Mesothelial cell of epicardium (in vitro differentiated cells): ENCODE results near the gene MYOM1. TPM values are rescaled to one million over a fixed set of nuclear protein-coding genes. Genes with fewer than 3 reads are reported as not detected.

Source experiments
- DNase-seq, 2 experiments: peaks; one replicate each; pipeline ENCODE4 v3.0.0; 2021; ENCODE audit warnings: low spot score in 2 of 2; ENCODE audit not compliant: unreplicated experiment in 2 of 2
- H3K27ac Mint-ChIP-seq: 2 replicates; pipeline ENCODE4 v1.8.0; 2021; ENCODE audit warnings: mixed read lengths
- H3K27me3 Mint-ChIP-seq: 2 replicates; pipeline ENCODE4 v1.8.0; 2021; ENCODE audit warnings: low read depth, mixed read lengths
- H3K36me3 Mint-ChIP-seq: 2 replicates; pipeline ENCODE4 v1.8.0; 2021; ENCODE audit warnings: mixed read lengths
- H3K4me1 Mint-ChIP-seq: 2 replicates; pipeline ENCODE4 v1.8.0; 2021; ENCODE audit warnings: mixed read lengths
- H3K4me3 Mint-ChIP-seq: 2 replicates; pipeline ENCODE4 v1.8.0; 2021; ENCODE audit warnings: mild to moderate bottlenecking, moderate library complexity, mixed read lengths
- H3K9me3 Mint-ChIP-seq: 2 replicates; pipeline ENCODE4 v1.8.0; 2021; ENCODE audit warnings: mixed read lengths
- total RNA-seq: library from RNA; stranded (reverse); gene quantifications from 3 replicates; pipeline ENCODE4 v1.2.1, GENCODE V29; 2021
- TF ChIP-seq, protein P1 (sequence below): fragments of 200-600 bp; sonication (generic); IDR thresholded peaks from one replicate; pipeline ENCODE4 v1.5.0; 2021; ENCODE audit warnings: antibody characterized with exemption; ENCODE audit not compliant: unreplicated experiment

MYOM1 gene
- total RNA-seq = 1.2 to 2.8 TPM (median 2.1 TPM) in 3 replicates

DNA sequence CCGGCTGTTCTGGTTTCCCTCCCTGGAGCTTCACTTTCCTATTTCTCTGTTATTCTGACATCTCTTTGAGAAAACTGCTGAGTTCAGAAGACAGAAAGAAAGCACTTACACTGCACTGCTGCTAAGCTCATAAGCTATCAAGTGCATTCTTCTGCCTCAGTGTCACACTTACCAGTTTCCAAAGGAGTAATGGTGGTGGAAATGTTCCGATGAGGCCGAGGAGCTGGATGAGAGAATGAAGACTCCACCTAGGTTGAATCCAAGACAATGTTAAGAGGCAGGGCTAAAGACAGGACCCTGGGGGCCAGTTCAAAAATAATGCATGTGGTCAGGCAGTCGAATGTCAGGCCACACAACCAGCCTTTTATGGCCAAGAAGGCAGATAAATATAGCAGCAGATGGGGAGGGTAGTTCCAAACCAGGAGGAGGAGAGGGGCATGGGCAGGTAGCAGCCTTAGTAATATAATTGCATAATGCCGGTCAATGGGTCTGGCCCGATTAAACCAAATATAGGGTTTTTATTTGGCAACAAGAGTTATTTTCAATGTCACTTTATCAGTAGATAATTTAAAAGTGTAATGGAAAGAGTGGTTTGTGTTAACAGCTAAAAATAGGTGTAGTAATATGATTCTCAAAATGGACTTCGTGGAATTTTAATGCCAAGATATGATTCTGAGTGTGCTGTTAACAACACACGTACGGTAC is at the start of gene MYOM1:
Gene MYOM1, minus strand, starts transcription at position 338 of the 705 bp plus-strand sequence. CDS start 4,745 bp downstream, outside the sequence.
- peaks cover 29% of the 10 kb centered on the region for H3K4me1 Mint-ChIP-seq
- DNase-seq = no peak
- no peak within 1 kb of the TSS for H3K4me3 Mint-ChIP-seq
- peak within 1 kb of the TSS; percentile 9 for H3K27ac Mint-ChIP-seq
- H3K36me3 Mint-ChIP-seq = no peaks in the 10 kb centered on the region
- no peaks in the 10 kb centered on the region for H3K27me3 Mint-ChIP-seq
- H3K9me3 Mint-ChIP-seq = peaks cover 9% of the 10 kb centered on the region
- TF ChIP-seq, protein P1, sequence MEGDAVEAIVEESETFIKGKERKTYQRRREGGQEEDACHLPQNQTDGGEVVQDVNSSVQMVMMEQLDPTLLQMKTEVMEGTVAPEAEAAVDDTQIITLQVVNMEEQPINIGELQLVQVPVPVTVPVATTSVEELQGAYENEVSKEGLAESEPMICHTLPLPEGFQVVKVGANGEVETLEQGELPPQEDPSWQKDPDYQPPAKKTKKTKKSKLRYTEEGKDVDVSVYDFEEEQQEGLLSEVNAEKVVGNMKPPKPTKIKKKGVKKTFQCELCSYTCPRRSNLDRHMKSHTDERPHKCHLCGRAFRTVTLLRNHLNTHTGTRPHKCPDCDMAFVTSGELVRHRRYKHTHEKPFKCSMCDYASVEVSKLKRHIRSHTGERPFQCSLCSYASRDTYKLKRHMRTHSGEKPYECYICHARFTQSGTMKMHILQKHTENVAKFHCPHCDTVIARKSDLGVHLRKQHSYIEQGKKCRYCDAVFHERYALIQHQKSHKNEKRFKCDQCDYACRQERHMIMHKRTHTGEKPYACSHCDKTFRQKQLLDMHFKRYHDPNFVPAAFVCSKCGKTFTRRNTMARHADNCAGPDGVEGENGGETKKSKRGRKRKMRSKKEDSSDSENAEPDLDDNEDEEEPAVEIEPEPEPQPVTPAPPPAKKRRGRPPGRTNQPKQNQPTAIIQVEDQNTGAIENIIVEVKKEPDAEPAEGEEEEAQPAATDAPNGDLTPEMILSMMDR = no peak

DNA sequence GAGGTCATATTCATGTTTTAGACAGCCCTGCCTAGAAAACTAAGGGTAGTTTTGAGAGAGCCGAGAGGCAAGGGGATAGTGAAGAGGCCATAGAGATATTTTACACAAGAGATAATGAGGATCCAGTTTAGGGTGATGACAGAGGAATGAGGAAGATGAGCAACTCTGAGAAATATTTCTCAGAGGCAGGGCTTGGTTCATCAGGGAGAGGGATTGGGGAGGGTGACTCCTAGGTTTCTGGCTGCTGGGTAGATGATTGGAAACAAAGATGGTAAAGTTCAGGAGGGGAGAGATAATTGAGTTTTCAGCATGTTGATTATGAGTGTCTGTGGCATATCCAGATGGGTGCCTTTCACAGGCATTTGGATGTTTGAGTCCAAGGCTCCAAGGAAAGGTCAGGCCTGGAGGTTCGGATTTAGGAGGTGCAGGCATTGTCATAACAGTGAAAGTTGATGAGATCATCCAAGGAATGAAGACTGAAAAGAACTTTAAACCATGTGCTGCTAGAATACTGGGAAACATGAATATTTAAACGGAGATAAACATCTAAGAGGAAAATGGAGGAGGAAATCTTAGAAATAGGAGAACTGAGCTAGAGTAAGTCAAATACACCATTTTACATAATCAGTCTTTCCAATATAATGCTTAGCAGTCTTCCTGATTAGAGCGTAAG is 49.6 kb upstream of the MYOM1 start:
- Mint-ChIP-seq H3K27me3 (no peaks in the 10 kb centered on the region), H3K4me3 (no peak overlapping the region), H3K27ac (peak overlapping the region; percentile 22), H3K4me1 (peaks cover 31% of the 10 kb centered on the region), H3K36me3 (peaks cover 12% of the 10 kb centered on the region), H3K9me3 (no peaks in the 10 kb centered on the region)
- no peak for DNase-seq
- TF ChIP-seq, protein P1 = no peak

DNA sequence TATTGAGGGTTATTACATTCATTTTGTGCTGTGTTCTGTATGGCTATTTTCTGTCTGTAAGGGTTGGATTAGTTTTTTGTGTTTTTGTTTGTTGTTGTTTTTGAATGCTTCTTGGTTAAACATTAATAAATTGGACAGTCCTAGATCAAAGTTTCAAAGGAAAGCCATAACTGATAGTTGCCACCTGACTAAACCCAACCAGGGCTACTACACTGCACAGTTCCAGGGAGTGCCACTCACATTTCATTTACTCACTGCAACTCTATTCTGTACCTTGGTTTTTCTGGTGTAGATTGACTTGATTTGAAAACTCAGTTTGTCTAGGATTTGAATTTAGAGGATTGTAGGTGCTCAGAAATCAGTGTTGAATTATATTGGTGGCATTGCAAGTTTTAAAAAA is 48.5 kb upstream of the MYOM1 start:
- Mint-ChIP-seq H3K9me3 (no peaks in the 10 kb centered on the region), H3K36me3 (peaks cover 5% of the 10 kb centered on the region), H3K27me3 (no peaks in the 10 kb centered on the region), H3K27ac (no peak overlapping the region), H3K4me1 (peaks cover 38% of the 10 kb centered on the region), H3K4me3 (no peak overlapping the region)
- TF ChIP-seq, protein P1 = no peak
- DNase-seq = no peak

DNA sequence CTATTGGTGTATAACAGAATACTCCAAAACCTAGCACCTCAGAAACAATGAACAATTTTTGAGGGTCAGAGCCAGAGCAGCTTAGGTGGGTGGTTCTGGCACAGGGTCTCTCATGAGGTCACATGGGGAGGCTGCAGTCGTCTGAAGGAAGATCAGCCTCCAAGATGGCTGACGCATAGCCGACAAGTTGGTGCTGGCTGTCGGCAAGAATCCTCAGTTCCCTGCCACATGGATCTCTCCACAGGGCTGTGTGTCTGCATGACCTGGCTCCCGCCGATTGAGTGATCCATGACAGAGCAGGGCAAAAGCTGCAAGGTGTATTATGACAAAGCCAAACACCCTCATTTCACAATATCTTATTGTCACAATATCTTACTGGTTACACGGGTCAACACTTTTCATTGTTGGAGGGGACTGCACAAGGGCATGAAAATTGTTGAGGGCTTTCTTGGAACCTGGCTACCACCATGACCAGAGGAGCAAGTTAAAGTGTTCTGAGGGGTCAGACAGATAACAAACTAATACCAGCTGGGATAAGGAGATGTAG is 46.4 kb upstream of the MYOM1 start:
- peaks cover 46% of the 10 kb centered on the region for H3K4me1 Mint-ChIP-seq
- no peaks in the 10 kb centered on the region for H3K9me3 Mint-ChIP-seq
- peak overlapping the region; percentile 10 for H3K27ac Mint-ChIP-seq
- no peaks in the 10 kb centered on the region for H3K36me3 Mint-ChIP-seq
- DNase-seq = no peak
- TF ChIP-seq, protein P1 = no peak
- no peak overlapping the region for H3K4me3 Mint-ChIP-seq
- H3K27me3 Mint-ChIP-seq = no peaks in the 10 kb centered on the region

DNA sequence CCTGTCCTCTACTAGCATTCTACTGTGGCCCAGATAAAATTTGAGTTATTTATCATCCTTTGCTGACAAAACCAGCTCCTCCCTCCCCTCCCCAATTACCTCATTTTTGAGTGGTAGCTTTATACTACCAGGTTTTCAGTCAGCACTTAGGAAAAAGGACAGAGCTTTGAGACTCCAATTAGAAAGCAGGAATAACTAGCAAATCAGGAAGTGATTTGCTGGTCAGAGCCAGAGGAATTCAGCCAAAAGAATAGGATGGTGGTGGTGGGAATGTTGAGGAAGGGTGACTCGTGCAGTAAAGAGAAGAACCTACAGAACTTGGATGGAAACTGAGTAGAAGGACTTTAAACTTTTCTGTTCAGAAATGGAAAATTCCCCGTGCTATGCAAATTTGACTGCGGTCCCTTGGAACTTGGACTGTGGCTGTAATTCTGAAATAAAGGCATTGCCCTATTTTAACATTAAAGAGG is 45.8 kb upstream of the MYOM1 start:
- Mint-ChIP-seq H3K4me3 (no peak overlapping the region), H3K36me3 (no peaks in the 10 kb centered on the region), H3K9me3 (no peaks in the 10 kb centered on the region), H3K27ac (peak overlapping the region; percentile 16), H3K4me1 (peaks cover 51% of the 10 kb centered on the region), H3K27me3 (no peaks in the 10 kb centered on the region)
- no peak for DNase-seq
- TF ChIP-seq, protein P1 = no peak
